Measurements from ENCODE around the gene ELOVL7. TPM values are rescaled to one million over a fixed set of nuclear protein-coding genes. Genes with fewer than 3 reads are reported as not detected.

The ELOVL7 gene
- total RNA-seq, 3 donors from 2014 or later, result 0.05 to 0.24 (median 0.18) TPM

GRCh38 chr5:60794691-60795090 is 49.4 kb downstream of the ELOVL7 start:
- H3K27me3 Mint-ChIP-seq (ENCODE audit: low read depth), result peaks cover 4% of the 10 kb centered on the region
- H3K36me3 Mint-ChIP-seq (ENCODE audit: insufficient read depth), result no peaks in the 10 kb centered on the region
- DNase-seq, result no peak
- no peaks in the 10 kb centered on the region for H3K4me1 Mint-ChIP-seq (ENCODE audit: low read depth)
- no peak for ATAC-seq
- no peaks in the 10 kb centered on the region for H3K9me3 Mint-ChIP-seq
- no peak overlapping the region for H3K4me3 Mint-ChIP-seq

- ATAC-seq, result no peak
- no peaks in the 10 kb centered on the region for H3K4me1 Mint-ChIP-seq (ENCODE audit: low read depth)
- H3K36me3 Mint-ChIP-seq (ENCODE audit: insufficient read depth), result no peaks in the 10 kb centered on the region
- no peak for DNase-seq
- peaks cover 3% of the 10 kb centered on the region for H3K27me3 Mint-ChIP-seq (ENCODE audit: low read depth)
- H3K9me3 Mint-ChIP-seq, result no peaks in the 10 kb centered on the region
- no peak overlapping the region for H3K4me3 Mint-ChIP-seq
Measured at GRCh38 chr5:60792438-60792837, 51.6 kb downstream of the ELOVL7 start.

- H3K27me3 Mint-ChIP-seq (ENCODE audit: low read depth), result peaks cover 3% of the 10 kb centered on the region
- no peaks in the 10 kb centered on the region for H3K36me3 Mint-ChIP-seq (ENCODE audit: insufficient read depth)
- no peaks in the 10 kb centered on the region for H3K4me1 Mint-ChIP-seq (ENCODE audit: low read depth)
- no peak for ATAC-seq
- no peak for DNase-seq
- H3K9me3 Mint-ChIP-seq, result no peaks in the 10 kb centered on the region
- no peak overlapping the region for H3K4me3 Mint-ChIP-seq
Measured at GRCh38 chr5:60789551-60789950, 54.5 kb downstream of the ELOVL7 start.

- DNase-seq (no peak), ATAC-seq (no peak)
- Mint-ChIP-seq H3K27me3 (ENCODE audit: low read depth) (peaks cover 3% of the 10 kb centered on the region), H3K9me3 (no peaks in the 10 kb centered on the region), H3K36me3 (ENCODE audit: insufficient read depth) (no peaks in the 10 kb centered on the region), H3K4me3 (no peak overlapping the region), H3K4me1 (ENCODE audit: low read depth) (no peaks in the 10 kb centered on the region)
Measured at GRCh38 chr5:60788863-60789513, 55.1 kb downstream of the ELOVL7 start.

- Mint-ChIP-seq H3K27me3 (ENCODE audit: low read depth) (peaks cover 3% of the 10 kb centered on the region), H3K36me3 (ENCODE audit: insufficient read depth) (no peaks in the 10 kb centered on the region), H3K4me3 (no peak overlapping the region), H3K9me3 (no peaks in the 10 kb centered on the region), H3K4me1 (ENCODE audit: low read depth) (no peaks in the 10 kb centered on the region)
- ATAC-seq (no peak), DNase-seq (no peak)
Measured at GRCh38 chr5:60779466-60779865, 64.6 kb downstream of the ELOVL7 start.

GRCh38 chr5:60776343-60776742 is 67.7 kb downstream of the ELOVL7 start:
- DNase-seq, result no peak
- Mint-ChIP-seq H3K4me1 (ENCODE audit: low read depth) (no peaks in the 10 kb centered on the region), H3K36me3 (ENCODE audit: insufficient read depth) (no peaks in the 10 kb centered on the region), H3K4me3 (no peak overlapping the region), H3K27me3 (ENCODE audit: low read depth) (no peaks in the 10 kb centered on the region), H3K9me3 (no peaks in the 10 kb centered on the region)
- no peak for ATAC-seq

GRCh38 chr5:60765019-60765709 is 78.9 kb downstream of the ELOVL7 start:
- H3K4me3 Mint-ChIP-seq, result no peak overlapping the region
- DNase-seq, result no peak
- no peaks in the 10 kb centered on the region for H3K36me3 Mint-ChIP-seq (ENCODE audit: insufficient read depth)
- H3K4me1 Mint-ChIP-seq (ENCODE audit: low read depth), result no peaks in the 10 kb centered on the region
- no peak for ATAC-seq
- H3K27me3 Mint-ChIP-seq (ENCODE audit: low read depth), result peaks cover 4% of the 10 kb centered on the region
- no peaks in the 10 kb centered on the region for H3K9me3 Mint-ChIP-seq

GRCh38 chr5:60763061-60763460 is 81.0 kb downstream of the ELOVL7 start:
- ATAC-seq, result no peak
- Mint-ChIP-seq H3K36me3 (ENCODE audit: insufficient read depth) (no peaks in the 10 kb centered on the region), H3K4me3 (no peak overlapping the region), H3K27me3 (ENCODE audit: low read depth) (peaks cover 4% of the 10 kb centered on the region), H3K9me3 (no peaks in the 10 kb centered on the region), H3K4me1 (ENCODE audit: low read depth) (no peaks in the 10 kb centered on the region)
- DNase-seq, result no peak

GRCh38 chr5:60754495-60754894 is 89.6 kb downstream of the ELOVL7 start:
- DNase-seq (no peak), ATAC-seq (no peak)
- Mint-ChIP-seq H3K27me3 (ENCODE audit: low read depth) (peaks cover 3% of the 10 kb centered on the region), H3K4me1 (ENCODE audit: low read depth) (no peaks in the 10 kb centered on the region), H3K9me3 (no peaks in the 10 kb centered on the region), H3K36me3 (ENCODE audit: insufficient read depth) (no peaks in the 10 kb centered on the region), H3K4me3 (no peak overlapping the region)

- H3K36me3 Mint-ChIP-seq (ENCODE audit: insufficient read depth), result no peaks in the 10 kb centered on the region
- no peak for ATAC-seq
Measured at GRCh38 chr5:60744682-60745081, 99.4 kb downstream of the ELOVL7 start.

GRCh38 chr5:60743511-60744314 is 100.4 kb downstream of the ELOVL7 start:
- DNase-seq, result no peak
- Mint-ChIP-seq H3K4me3 (no peak overlapping the region), H3K4me1 (ENCODE audit: low read depth) (no peaks in the 10 kb centered on the region), H3K27me3 (ENCODE audit: low read depth) (no peaks in the 10 kb centered on the region), H3K9me3 (peaks cover 14% of the 10 kb centered on the region), H3K36me3 (ENCODE audit: insufficient read depth) (no peaks in the 10 kb centered on the region)
- ATAC-seq, result no peak

More at GRCh38 chr5:60744682-60745081, 99.4 kb downstream of the ELOVL7 start:
- Mint-ChIP-seq H3K4me1 (ENCODE audit: low read depth) (no peaks in the 10 kb centered on the region), H3K9me3 (peaks cover 14% of the 10 kb centered on the region), H3K27me3 (ENCODE audit: low read depth) (no peaks in the 10 kb centered on the region), H3K4me3 (no peak overlapping the region)
- DNase-seq, result no peak

- peaks cover 2% of the 10 kb centered on the region for H3K27me3 Mint-ChIP-seq (ENCODE audit: low read depth)
- no peaks in the 10 kb centered on the region for H3K36me3 Mint-ChIP-seq (ENCODE audit: insufficient read depth)
- no peaks in the 10 kb centered on the region for H3K4me1 Mint-ChIP-seq (ENCODE audit: low read depth)
- DNase-seq (no peak), ATAC-seq (no peak)
- peaks cover 14% of the 10 kb centered on the region for H3K9me3 Mint-ChIP-seq
- H3K4me3 Mint-ChIP-seq, result no peak overlapping the region
Measured at GRCh38 chr5:60740322-60740721, 103.7 kb downstream of the ELOVL7 start.

- ATAC-seq (no peak), DNase-seq (no peak)
- H3K4me3 Mint-ChIP-seq, result no peak overlapping the region
- peaks cover 3% of the 10 kb centered on the region for H3K27me3 Mint-ChIP-seq (ENCODE audit: low read depth)
- no peaks in the 10 kb centered on the region for H3K36me3 Mint-ChIP-seq (ENCODE audit: insufficient read depth)
- peaks cover 14% of the 10 kb centered on the region for H3K9me3 Mint-ChIP-seq
- H3K4me1 Mint-ChIP-seq (ENCODE audit: low read depth), result no peaks in the 10 kb centered on the region
Measured at GRCh38 chr5:60738933-60739332, 105.1 kb downstream of the ELOVL7 start.

GRCh38 chr5:60738461-60738860 is 105.6 kb downstream of the ELOVL7 start:
- DNase-seq, result no peak
- ATAC-seq, result no peak
- Mint-ChIP-seq H3K4me1 (ENCODE audit: low read depth) (no peaks in the 10 kb centered on the region), H3K27me3 (ENCODE audit: low read depth) (peaks cover 3% of the 10 kb centered on the region), H3K36me3 (ENCODE audit: insufficient read depth) (no peaks in the 10 kb centered on the region), H3K4me3 (no peak overlapping the region), H3K9me3 (peaks cover 14% of the 10 kb centered on the region)
